ENCODE results near the gene HMGCR. TPM values are rescaled to one million over a fixed set of nuclear protein-coding genes. Genes with fewer than 3 reads are reported as not detected.

Gene HMGCR
- total and polyA plus RNA-seq, 2 experiments from 2014 or later: 72.2 to 331 TPM

DNA sequence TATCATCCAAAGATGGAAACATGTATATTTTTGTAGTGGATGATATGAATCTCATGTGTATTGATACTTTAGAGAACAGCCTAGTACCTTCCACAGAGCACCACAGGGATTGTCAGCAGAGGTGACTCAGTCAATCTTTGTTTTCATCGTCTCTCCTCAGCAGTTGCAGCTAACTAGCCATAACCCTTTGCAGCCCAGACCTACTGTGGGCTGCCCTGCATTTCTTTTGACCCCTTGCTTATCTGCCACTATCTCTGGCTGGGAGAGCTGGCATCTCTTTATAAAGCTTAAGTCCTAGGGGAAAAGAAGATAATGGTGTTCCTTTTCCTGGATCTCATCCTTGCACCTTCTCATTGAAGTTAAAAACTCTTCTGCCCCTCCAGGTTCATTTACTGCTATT, 28.7 kb downstream of the HMGCR start (continued):
- no peak for TF ChIP-seq ZNF462 (CRISPR knock-in tag; IDR thresholded peaks at IDR 0.05)
- no peak for TF ChIP-seq STAT1 (IDR thresholded peaks at IDR 0.05; ENCODE audit: unreplicated experiment)
- no peak for TF ChIP-seq POLR2AphosphoS5 (IDR thresholded peaks at IDR 0.05; ENCODE audit: low read depth)
- TF ChIP-seq ETS1 (IDR thresholded peaks at IDR 0.05): no peak
- TF ChIP-seq JUNB (IDR thresholded peaks at IDR 0.05; ENCODE audit: unreplicated experiment): no peak
- no peak for TF ChIP-seq ZNF331 (CRISPR knock-in tag; IDR thresholded peaks at IDR 0.05; ENCODE audit: low read depth)
- TF ChIP-seq EZH2phosphoT487 (IDR thresholded peaks at IDR 0.05; ENCODE audit: unreplicated experiment): no peak

DNA sequence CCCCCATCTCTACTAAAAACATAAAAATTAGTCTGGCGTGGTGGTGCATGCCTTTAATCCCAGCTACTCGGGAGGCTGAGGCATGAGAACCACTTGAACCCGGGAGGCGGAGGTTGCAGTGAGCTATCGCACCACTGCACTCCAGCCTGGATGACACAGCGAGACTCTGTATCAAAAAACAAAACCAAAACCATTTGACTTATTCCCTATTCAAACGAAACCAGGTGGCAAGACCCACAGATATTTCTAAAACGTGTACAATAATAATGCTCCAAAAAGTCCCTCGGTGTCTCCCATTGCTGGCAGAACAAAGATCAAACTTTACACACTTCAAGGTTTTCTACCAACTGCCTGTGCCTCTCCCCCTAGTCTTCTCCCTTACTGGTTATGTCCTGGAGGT, 29.8 kb downstream of the HMGCR start:
- Histone ChIP-seq H3K9me2 (ENCODE audit: insufficient read depth) (no peaks in the 10 kb centered on the region), H3K4me3 (no peak overlapping the region), H2AFZ (no peak overlapping the region), H3F3A (replicated peaks; ENCODE audit: low read depth) (peaks cover 8% of the 10 kb centered on the region; the same call in 1 of the 2 replicates), H3K79me2 (replicated peaks; ENCODE audit: insufficient read depth) (no peaks in the 10 kb centered on the region), H3K27ac (ENCODE audit: low read depth) (no peak overlapping the region), H3K36me3 (ENCODE audit: insufficient read depth) (peaks cover 3% of the 10 kb centered on the region; the same call in 1 of the 2 replicates), H3K27me3 (ENCODE audit: insufficient read depth) (no peaks in the 10 kb centered on the region), H3K4me1 (ENCODE audit: insufficient read depth) (peaks cover 16% of the 10 kb centered on the region; the same call in 1 of the 2 replicates), H3K4me2 (no peak overlapping the region), H4K20me1 (replicated peaks; ENCODE audit: insufficient read depth) (peaks cover 4% of the 10 kb centered on the region; the same call in 1 of the 2 replicates)
- Mint-ChIP-seq H3K9me3 (no peaks in the 10 kb centered on the region; the same call in 2 of the 3 replicates), H3K4me1 (peaks cover 29% of the 10 kb centered on the region), H3K4me3 (no peak overlapping the region), H3K36me3 (ENCODE audit: low read depth) (peaks cover 6% of the 10 kb centered on the region), H3K27ac (0 out of 2 replicates have a peak overlapping the region, but pooled peaks have one; percentile 64), H3K27me3 (ENCODE audit: insufficient read depth, low read depth, poor library complexity) (peaks cover 2% of the 10 kb centered on the region)
- ATAC-seq (no peak), DNase-seq (ENCODE audit: low spot score) (no peak)
- TF ChIP-seq NANOG (IDR thresholded peaks at IDR 0.05; ENCODE audit: borderline replicate concordance) (no peak), ETS1 (IDR thresholded peaks at IDR 0.05) (no peak), ZNF331 (CRISPR knock-in tag; IDR thresholded peaks at IDR 0.05; ENCODE audit: low read depth) (no peak), JUNB (IDR thresholded peaks at IDR 0.05; ENCODE audit: unreplicated experiment) (no peak), EZH2phosphoT487 (IDR thresholded peaks at IDR 0.05; ENCODE audit: unreplicated experiment) (no peak), EZH2 (IDR thresholded peaks at IDR 0.05; ENCODE audit: low read depth, unreplicated experiment) (no peak)

Measured in GM23338 (cell line).